LNCAP (cell line): ENCODE data around the gene USP53.

Experiments
- CTCF ChIP-seq: fragments of 450-650 bp; IDR thresholded peaks from 2 replicates; pipeline ENCODE4 v1.5.1; 2017; ENCODE audit warnings: mild to moderate bottlenecking

The USP53 gene

GRCh38 chr4:119238068-119238722, 25.7 kb downstream of the USP53 start:
- TF ChIP-seq CTCF, result no peak

GRCh38 chr4:119240128-119240527, 27.6 kb downstream of the USP53 start:
- no peak for TF ChIP-seq CTCF

- no peak for TF ChIP-seq CTCF
Observed at GRCh38 chr4:119240568-119240967, 28.1 kb downstream of the USP53 start.

GRCh38 chr4:119242417-119242816, 29.9 kb downstream of the USP53 start:
- no peak for TF ChIP-seq CTCF

- no peak for TF ChIP-seq CTCF
Observed at GRCh38 chr4:119243868-119244267, 31.4 kb downstream of the USP53 start.

GRCh38 chr4:119244344-119244743, 31.8 kb downstream of the USP53 start:
- TF ChIP-seq CTCF, result no peak

GRCh38 chr4:119244832-119245231, 32.3 kb downstream of the USP53 start:
- TF ChIP-seq CTCF, result no peak
